Adrenal gland (tissue), 12 donors: ENCODE data around the gene ACCS. TPM values are rescaled to one million over a fixed set of nuclear protein-coding genes. Genes with fewer than 3 reads are reported as not detected.

Experiments used
- DNase-seq, 7 donors: peaks; one replicate each; pipeline ENCODE4 v3.0.0-alpha.2; 2019 to 2020
- H3K27ac ChIP-seq, 5 donors: fragments of 200-600 bp; sonication (generic) in 4 of 5; 1 replicate in 3 of 5; 2 replicates in 2 of 5; pipeline versions ENCODE4 v1.5.1 to v1.8.0; 2016 to 2020; ENCODE audit warnings: mild to moderate bottlenecking in 1 of 5
- H3K27me3 ChIP-seq: fragments of 200-600 bp; 2 replicates; pipeline ENCODE4 v1.8.0; 2021
- H3K36me3 ChIP-seq, 2 donors: fragments of 200-600 bp; replicated peaks in 1 of 2; 1 replicate in 1 of 2; 2 replicates in 1 of 2; pipeline versions ENCODE4 v1.5.1 to v1.8.0; 2018 to 2022
- H3K4me1 ChIP-seq, 2 donors: fragments of 200-600 bp; replicated peaks in 1 of 2; 1 replicate in 1 of 2; 2 replicates in 1 of 2; pipeline versions ENCODE4 v1.5.1 to v1.8.0; 2018 to 2021
- H3K4me3 ChIP-seq, 4 donors: fragments of 200-600 bp; sonication (generic) in 3 of 4; one replicate each; pipeline ENCODE4 v1.5.1; 2016 to 2018
- H3K9me3 ChIP-seq, 3 donors: fragments of 200-600 bp; sonication (generic) in 1 of 3; replicated peaks in 1 of 3; 1 replicate in 2 of 3; 2 replicates in 1 of 3; pipeline versions ENCODE4 v1.5.1 to v1.8.0; 2016 to 2021
- CTCF ChIP-seq, 6 experiments: fragments of 450-650 bp in 4 of 6; fragments of 200-600 bp in 2 of 6; sonication (generic) in 1 of 6; IDR thresholded peaks; 1 replicate in 5 of 6; 2 replicates in 1 of 6; pipeline versions ENCODE4 v1.5.1 to v1.8.0; 2016 to 2021; ENCODE audit warnings: antibody characterized with exemption in 6 of 6, mild to moderate bottlenecking in 2 of 6, moderate library complexity in 1 of 6
- POLR2A ChIP-seq, 2 donors: fragments of 450-650 bp; IDR thresholded peaks; one replicate each; pipeline ENCODE4 v1.6.1; 2017; ENCODE audit warnings: antibody characterized with exemption in 2 of 2, mild to moderate bottlenecking in 2 of 2, moderate library complexity in 1 of 2
- WGBS, 4 donors: extraction: QIAGEN DNeasy Blood & Tissue Kit in 2 of 4; methylation state at CpG; one replicate each; pipeline versions ENCODE4 v1.1.5 to v1.1.7; 2013 to 2017; 5-methylcytosine and 5-hydroxymethylcytosine counted together
- intact Hi-C, 2 donors: fragments of 100-400 bp; cut with DNase I; formaldehyde crosslinking; loops; one replicate each; pipeline versions ENCODE4 v1.14.1 to v1.15.0; 2022 to 2023
- polyA plus RNA-seq, 3 donors: library from polyadenylated mRNA; stranded (reverse); fragments of 200-250 nt in 2 of 3; fragments of 350-450 nt in 1 of 3; fragmentation: Illumina TruSeq in 1 of 3; extraction: RNeasy Lipid Tissue Mini Kit (QIAGEN cat#74804) in 1 of 3; gene quantifications; one replicate each; pipeline ENCODE4 v1.2.3, GENCODE V29; 2013 to 2014
- total RNA-seq, 9 donors: library from RNA; depleted of rRNA in 4 of 9; stranded (reverse); fragments of >200 nt in 4 of 9; fragments of 120-200 nt in 1 of 9; fragmentation: NEBNext Ultra II Directional in 1 of 9; extraction: Animal tissue kit (Norgen Biotek cat#: 25700) in 1 of 9; gene quantifications; one replicate each; pipeline versions ENCODE4 v1.1.0 to v1.2.4, GENCODE V29; 2013 to 2023
- donor health status: healthy with polysubstance abuse.
- donor health status: Bipolar disorder and iron deficiency.
- donor health status: DM: yes; HTN: yes; CAD: no.
- donor health status: DM: no; HTN: no; CAD: no.
- donor health status: DM: no; HTN: no; CAD: no.
- donor health status: DM: yes; HTN: yes; CAD: no.

The ACCS gene
- total and polyA plus RNA-seq, 12 donors = 9.8 to 195 (median 41.4) TPM

- DNase-seq = no peak
- no peaks in the 10 kb centered on the region for H3K9me3 ChIP-seq
- no peak overlapping the region for H3K4me3 ChIP-seq
- H3K36me3 ChIP-seq = peaks cover 0 to 9% of the 10 kb centered on the region in 2 donors
- no peak for TF ChIP-seq CTCF (IDR thresholded peaks at IDR 0.05)
- TF ChIP-seq POLR2A (IDR thresholded peaks at IDR 0.05) = no peak
- H3K27me3 ChIP-seq = no peaks in the 10 kb centered on the region
- no peak overlapping the region for H3K27ac ChIP-seq
- WGBS, 4 donors = 85 to 98% (median 87%) methylated on average over 4 of the region's 4 CpGs
- intact Hi-C loops = no loop called here
- H3K4me1 ChIP-seq = no peaks in the 10 kb centered on the region
Measured at GRCh38 chr11:44088377-44088776, 22.3 kb downstream of the ACCS start.

GRCh38 chr11:44088871-44089270, 22.8 kb downstream of the ACCS start:
- TF ChIP-seq POLR2A (IDR thresholded peaks at IDR 0.05) (no peak), CTCF (IDR thresholded peaks at IDR 0.05) (no peak)
- H3K4me3 ChIP-seq = no peak overlapping the region
- DNase-seq = peak in 1 of 7 donors; percentile 22
- peaks cover 0 to 4% of the 10 kb centered on the region in 2 donors for H3K36me3 ChIP-seq
- no peaks in the 10 kb centered on the region for H3K9me3 ChIP-seq
- no peaks in the 10 kb centered on the region for H3K27me3 ChIP-seq
- H3K27ac ChIP-seq = no peak overlapping the region
- intact Hi-C loops = no loop called here
- WGBS, 4 donors = 70 to 79% (median 71%) methylated on average over 4 of the region's 4 CpGs
- no peaks in the 10 kb centered on the region for H3K4me1 ChIP-seq

GRCh38 chr11:44090539-44090938, 24.5 kb downstream of the ACCS start:
- no peaks in the 10 kb centered on the region for H3K9me3 ChIP-seq
- intact Hi-C loops = no loop called here
- 83 to 90% (median 88%) methylated on average over 1 of the region's 1 CpG for WGBS, 4 donors
- TF ChIP-seq POLR2A (IDR thresholded peaks at IDR 0.05) = no peak
- no peak for TF ChIP-seq CTCF (IDR thresholded peaks at IDR 0.05)
- H3K4me1 ChIP-seq = peaks cover 0 to 5% of the 10 kb centered on the region in 2 donors
- H3K27me3 ChIP-seq = no peaks in the 10 kb centered on the region
- H3K27ac ChIP-seq = no peak overlapping the region
- no peak overlapping the region for H3K4me3 ChIP-seq
- peaks cover 0 to 3% of the 10 kb centered on the region in 2 donors for H3K36me3 ChIP-seq
- no peak for DNase-seq

- WGBS, 4 donors = 23 to 30% (median 26%) methylated on average over 11 of the region's 11 CpGs
- Histone ChIP-seq H3K36me3 (no peaks in the 10 kb centered on the region), H3K4me1 (peaks cover 6 to 21% of the 10 kb centered on the region in 2 donors), H3K27me3 (no peaks in the 10 kb centered on the region), H3K27ac (no peak overlapping the region), H3K4me3 (no peak overlapping the region), H3K9me3 (no peaks in the 10 kb centered on the region)
- DNase-seq = peak; percentile 78 to 94 (median 88)
- TF ChIP-seq CTCF (IDR thresholded peaks at IDR 0.05) (peak; percentile 62 to 81 (median 68)), POLR2A (IDR thresholded peaks at IDR 0.05) (no peak)
- intact Hi-C loops = no loop called here
Measured at GRCh38 chr11:44094260-44094868, 28.3 kb downstream of the ACCS start.
